GM12874 (cell line): ENCODE measurements around the gene LHFPL2.

Source experiments
- TF ChIP-seq, protein P1 (sequence below): IDR thresholded peaks from 2 replicates; pipeline ENCODE4 v1.5.1; 2011; ENCODE audit warnings: low read depth, mild to moderate bottlenecking, control low read depth, low read length, moderate library complexity; ENCODE audit not compliant: insufficient read depth

LHFPL2 gene

DNA sequence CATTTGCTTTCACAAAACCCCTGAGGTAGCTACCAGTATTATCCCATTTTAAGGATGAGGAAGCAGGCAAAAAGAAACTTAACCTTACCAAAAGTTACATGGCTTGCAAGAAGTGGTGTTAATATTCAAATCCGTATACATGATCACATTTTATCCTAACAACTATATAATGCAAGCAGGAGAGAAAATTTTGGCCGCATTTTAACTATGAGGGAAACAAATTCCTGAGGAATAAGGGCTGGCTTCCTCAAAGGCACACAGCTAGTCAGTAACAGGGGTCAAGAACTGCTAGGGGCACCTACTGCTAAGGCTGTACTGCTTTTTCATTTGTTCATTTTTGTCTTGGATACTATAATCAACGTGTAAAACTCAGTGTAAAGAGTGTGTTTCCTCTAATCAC, 81.0 kb downstream of the LHFPL2 start:
- TF ChIP-seq, protein P1, sequence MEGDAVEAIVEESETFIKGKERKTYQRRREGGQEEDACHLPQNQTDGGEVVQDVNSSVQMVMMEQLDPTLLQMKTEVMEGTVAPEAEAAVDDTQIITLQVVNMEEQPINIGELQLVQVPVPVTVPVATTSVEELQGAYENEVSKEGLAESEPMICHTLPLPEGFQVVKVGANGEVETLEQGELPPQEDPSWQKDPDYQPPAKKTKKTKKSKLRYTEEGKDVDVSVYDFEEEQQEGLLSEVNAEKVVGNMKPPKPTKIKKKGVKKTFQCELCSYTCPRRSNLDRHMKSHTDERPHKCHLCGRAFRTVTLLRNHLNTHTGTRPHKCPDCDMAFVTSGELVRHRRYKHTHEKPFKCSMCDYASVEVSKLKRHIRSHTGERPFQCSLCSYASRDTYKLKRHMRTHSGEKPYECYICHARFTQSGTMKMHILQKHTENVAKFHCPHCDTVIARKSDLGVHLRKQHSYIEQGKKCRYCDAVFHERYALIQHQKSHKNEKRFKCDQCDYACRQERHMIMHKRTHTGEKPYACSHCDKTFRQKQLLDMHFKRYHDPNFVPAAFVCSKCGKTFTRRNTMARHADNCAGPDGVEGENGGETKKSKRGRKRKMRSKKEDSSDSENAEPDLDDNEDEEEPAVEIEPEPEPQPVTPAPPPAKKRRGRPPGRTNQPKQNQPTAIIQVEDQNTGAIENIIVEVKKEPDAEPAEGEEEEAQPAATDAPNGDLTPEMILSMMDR = no peak

DNA sequence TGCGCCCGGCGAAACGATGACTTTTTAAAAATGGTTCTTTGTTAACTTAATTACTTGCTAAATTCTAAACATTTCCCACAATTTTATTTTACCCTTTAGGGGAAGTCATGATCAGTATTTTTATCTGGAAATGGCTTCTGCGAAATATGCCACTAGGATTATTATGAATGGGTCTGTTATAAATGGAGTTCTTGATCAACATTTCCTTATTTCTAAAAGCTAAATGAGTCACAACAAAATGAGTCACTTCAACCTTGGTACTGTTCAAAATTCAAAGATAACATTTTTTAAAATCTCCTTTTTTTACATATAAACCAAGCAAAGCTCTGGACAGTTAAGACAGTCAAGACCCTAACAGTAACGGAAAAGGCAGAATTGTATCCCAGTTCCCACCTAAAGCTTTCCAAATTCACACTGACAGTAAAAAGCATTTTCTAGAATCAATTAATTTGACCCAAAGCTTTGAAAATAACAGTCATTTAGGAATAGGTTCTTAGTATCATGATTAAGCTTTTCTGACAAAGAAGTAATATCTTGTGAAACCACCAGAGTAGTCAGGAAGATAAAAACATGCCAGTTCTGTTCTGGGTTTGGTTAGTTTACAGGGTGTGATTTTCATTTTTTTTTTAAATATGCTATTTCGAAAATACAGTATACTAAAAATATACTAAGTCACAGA, 81.7 kb downstream of the LHFPL2 start:
- TF ChIP-seq, protein P1 = no peak

DNA sequence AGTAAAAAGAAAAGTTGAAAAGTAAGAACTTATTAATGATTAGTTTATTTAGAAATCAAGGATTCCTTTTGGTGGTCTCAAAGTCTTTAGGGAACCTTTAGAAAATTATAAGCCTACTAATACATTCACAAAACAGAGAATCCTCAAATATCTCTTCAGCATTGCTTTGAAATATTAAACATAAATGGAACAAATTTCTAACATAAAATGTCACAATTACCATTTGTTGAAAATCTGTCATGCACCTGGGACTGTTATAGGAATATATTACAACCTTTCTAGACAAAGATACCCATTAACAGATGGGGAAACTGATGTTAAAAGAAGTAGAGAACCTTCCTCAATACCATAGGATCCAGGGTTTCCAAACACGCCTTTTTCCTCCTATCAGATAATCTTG, 83.2 kb downstream of the LHFPL2 start:
- TF ChIP-seq, protein P1 = no peak

DNA sequence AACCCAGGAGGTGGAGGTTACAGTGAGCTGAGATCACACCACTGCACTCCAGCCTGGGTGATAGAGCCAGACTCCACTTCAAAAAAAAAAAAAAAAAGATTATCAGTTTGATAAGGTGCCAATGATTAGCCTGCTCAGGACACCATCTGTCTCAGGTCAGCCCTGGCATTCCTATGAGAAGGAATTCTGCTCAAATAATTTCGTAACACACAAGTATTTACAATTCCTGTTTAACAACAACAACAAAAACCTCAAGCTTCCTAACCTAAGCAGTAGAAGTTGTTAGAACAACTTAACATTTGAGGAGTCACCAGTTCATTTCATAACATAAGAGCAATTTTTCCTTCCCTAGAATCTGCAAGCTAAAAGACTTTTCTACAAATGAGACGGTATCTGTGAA, 85.0 kb downstream of the LHFPL2 start:
- TF ChIP-seq, protein P1 = no peak

DNA sequence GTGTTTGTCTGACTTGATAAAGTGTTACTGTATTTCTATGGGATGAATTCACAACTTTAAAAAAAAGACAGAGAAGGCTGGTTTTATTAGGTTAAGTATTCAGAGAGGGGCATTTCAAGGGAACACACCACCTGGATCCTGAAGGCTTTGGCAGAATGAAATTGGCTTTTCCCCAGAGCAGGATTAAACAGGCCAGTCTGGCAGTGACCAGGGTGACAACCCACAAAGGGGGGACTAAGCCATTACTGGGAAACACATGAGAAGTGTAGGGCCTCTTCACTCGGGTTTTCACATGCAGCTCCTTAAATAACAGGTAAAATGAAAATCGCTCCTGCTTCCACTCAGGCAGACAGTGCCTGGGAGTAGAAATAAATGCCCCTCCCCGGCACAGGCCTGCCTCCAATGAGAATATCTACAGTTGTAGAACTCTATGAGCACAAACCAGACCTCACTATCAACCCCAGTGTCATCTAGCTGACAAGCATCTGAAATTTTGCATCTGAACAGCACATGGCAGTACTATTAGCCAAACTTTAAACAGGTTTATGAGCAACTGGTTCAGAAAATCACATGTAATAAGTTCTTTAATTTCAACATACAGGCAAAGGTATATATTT, 85.8 kb downstream of the LHFPL2 start:
- TF ChIP-seq, protein P1 = no peak

DNA sequence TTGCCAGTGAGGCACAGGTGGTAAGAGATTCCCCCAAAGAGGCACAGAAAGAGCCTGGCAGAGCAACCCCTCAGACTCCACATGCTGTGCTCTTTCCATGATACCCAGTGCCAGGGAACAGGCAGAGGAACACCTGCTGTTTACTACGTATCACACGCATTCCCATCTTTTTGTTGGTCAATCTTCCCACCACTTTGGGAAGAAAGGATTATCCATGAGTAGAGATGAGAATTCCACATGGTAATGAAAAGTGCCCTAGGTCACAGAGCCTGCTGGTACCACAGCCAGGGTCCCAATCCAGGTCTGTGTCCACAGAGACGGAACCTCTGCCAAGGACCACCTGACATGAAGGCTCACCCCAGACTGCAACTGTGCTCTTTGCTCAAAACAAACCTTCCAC, 86.6 kb downstream of the LHFPL2 start:
- TF ChIP-seq, protein P1 = no peak

DNA sequence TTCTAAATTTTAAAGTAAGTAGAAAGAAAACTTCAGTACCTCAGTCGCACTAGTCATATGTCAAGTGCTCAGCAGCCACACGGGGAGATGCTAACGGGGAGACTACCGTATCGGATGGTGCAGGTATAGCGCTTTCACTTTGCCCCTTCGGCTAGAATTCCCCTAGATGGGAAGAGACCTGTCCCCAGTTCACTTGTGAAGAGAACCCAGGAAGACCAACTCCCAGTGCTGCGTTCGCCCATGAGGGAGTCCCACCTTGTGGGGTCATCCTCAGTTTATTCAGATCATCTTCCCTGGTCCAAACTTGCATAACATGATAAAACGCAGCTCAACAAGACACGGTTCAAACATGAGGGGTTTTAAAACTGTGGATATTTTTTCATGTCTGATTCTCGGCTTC, 87.3 kb downstream of the LHFPL2 start:
- TF ChIP-seq, protein P1 = no peak
